ENCODE data around the gene MAPK12. TPM values are rescaled to one million over a fixed set of nuclear protein-coding genes. Genes with fewer than 3 reads are reported as not detected.

MAPK12 gene
- total RNA-seq, 1 experiment from 2014 or later, result 86.7 TPM

DNA sequence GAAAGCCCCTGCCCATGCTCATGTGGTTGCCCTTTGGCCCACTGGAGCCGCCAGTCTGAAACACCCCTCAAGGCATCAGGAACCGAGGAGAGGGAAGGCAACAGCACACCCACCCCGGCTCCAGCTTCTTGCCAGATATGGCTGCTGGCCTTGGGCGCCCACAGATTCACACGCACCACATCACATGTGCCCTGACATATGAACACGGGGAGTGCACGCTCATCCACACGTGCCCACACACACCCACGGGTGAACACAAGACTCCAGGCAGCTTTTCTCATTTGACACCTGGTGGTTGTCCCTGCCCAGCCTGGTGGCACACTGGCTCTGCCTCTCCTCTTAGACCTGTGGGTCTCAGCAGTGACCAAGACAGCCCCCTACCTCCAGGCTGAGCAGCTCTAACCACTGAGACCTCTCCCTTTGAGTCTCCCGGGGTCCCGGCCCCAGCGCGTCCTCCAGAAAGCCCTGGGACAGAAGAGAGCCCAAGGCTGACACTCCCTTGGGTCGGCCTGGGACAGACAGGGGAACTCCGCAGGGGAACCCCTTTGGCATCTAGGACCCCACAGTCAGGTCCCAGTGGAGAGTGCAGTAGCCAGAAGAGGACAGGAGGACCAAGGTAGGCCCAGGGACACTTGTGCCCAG is 2.7 kb upstream of the MAPK12 start:
- H4K20me1 ChIP-seq (ENCODE audit: insufficient read depth), result no peaks in the 10 kb centered on the region
- RAD21 ChIA-PET (ENCODE audit: low non-redundant PET in 1 of 2, low total read pairs in 2 of 2, uncharacterized antibody in 2 of 2, unreplicated experiment in 2 of 2), result no interaction called here
- H3K27me3 ChIP-seq (ENCODE audit: insufficient read depth, low read length), result no peaks in the 10 kb centered on the region
- CTCF ChIA-PET, result interaction anchor here (1.1 kb wide), 1 partner anchor 12 kb away, joined by 3 read pairs; no protein-coding TSS in a partner anchor
- ATAC-seq, result no peak
- POLR2A ChIA-PET, result no interaction called here
- BruUV-seq (replicated peaks), result no TSS peak
- no peaks in the 10 kb centered on the region for H3K9me3 ChIP-seq (ENCODE audit: control insufficient read depth in 1 of 2, insufficient read depth in 1 of 2, low read depth in 1 of 2, low read length in 2 of 2)
- no peaks in the 10 kb centered on the region for H3K9me2 ChIP-seq (ENCODE audit: insufficient read depth)
- H2AFZ ChIP-seq (ENCODE audit: low read depth, low read length, poor library complexity, severe bottlenecking), result no peak overlapping the region
- TF ChIP-seq YY1 (IDR thresholded peaks at IDR 0.05; ENCODE audit: extremely low read depth, insufficient replicate concordance, low read depth, low read length) (no peak), ZFX (IDR thresholded peaks at IDR 0.05) (no peak), EGR1 (IDR thresholded peaks at IDR 0.05; ENCODE audit: low read depth) (no peak), EZH2 (IDR thresholded peaks at IDR 0.05) (no peak), RAD21 (IDR thresholded peaks at IDR 0.05; ENCODE audit: low read depth) (no peak), ZNF274 (IDR thresholded peaks at IDR 0.05; ENCODE audit: low read depth, low read length) (no peak), POLR2AphosphoS5 (IDR thresholded peaks at IDR 0.05; ENCODE audit: low read depth, low read length) (no peak), CBX3 (IDR thresholded peaks at IDR 0.05; ENCODE audit: low read depth) (no peak), TCF7L2 (IDR thresholded peaks at IDR 0.05; ENCODE audit: borderline replicate concordance, extremely low read depth, insufficient read depth, insufficient read length) (no peak), CEBPB (IDR thresholded peaks at IDR 0.05; ENCODE audit: low read depth) (no peak), ELF1 (IDR thresholded peaks at IDR 0.05; ENCODE audit: borderline replicate concordance, low read depth) (no peak), SIN3A (IDR thresholded peaks at IDR 0.05; ENCODE audit: low read depth) (no peak), JUND (IDR thresholded peaks at IDR 0.05) (no peak)
- TF ChIP-seq, protein P1, sequence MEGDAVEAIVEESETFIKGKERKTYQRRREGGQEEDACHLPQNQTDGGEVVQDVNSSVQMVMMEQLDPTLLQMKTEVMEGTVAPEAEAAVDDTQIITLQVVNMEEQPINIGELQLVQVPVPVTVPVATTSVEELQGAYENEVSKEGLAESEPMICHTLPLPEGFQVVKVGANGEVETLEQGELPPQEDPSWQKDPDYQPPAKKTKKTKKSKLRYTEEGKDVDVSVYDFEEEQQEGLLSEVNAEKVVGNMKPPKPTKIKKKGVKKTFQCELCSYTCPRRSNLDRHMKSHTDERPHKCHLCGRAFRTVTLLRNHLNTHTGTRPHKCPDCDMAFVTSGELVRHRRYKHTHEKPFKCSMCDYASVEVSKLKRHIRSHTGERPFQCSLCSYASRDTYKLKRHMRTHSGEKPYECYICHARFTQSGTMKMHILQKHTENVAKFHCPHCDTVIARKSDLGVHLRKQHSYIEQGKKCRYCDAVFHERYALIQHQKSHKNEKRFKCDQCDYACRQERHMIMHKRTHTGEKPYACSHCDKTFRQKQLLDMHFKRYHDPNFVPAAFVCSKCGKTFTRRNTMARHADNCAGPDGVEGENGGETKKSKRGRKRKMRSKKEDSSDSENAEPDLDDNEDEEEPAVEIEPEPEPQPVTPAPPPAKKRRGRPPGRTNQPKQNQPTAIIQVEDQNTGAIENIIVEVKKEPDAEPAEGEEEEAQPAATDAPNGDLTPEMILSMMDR (IDR thresholded peaks at IDR 0.05 in 2 of 3, conservative IDR thresholded peaks at IDR 0.05 in 1 of 3; ENCODE audit: borderline replicate concordance in 1 of 3, insufficient read depth in 1 of 3, low read depth in 2 of 3, low read length in 2 of 3), result no peak
- TF ChIP-seq, protein P2, sequence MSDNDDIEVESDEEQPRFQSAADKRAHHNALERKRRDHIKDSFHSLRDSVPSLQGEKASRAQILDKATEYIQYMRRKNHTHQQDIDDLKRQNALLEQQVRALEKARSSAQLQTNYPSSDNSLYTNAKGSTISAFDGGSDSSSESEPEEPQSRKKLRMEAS (IDR thresholded peaks at IDR 0.05), result no peak
- no peak overlapping the region for H3K4me2 ChIP-seq (ENCODE audit: low read length)
- intact Hi-C loops (cut with micrococcal nuclease), result no loop called here
- DNase-seq (ENCODE audit: low read depth, low spot score), result no peak
- H3K27ac ChIP-seq (ENCODE audit: low read depth, low read length), result peak overlapping the region; percentile 26; the same call in 1 of the 2 replicates
- peaks cover 17% of the 10 kb centered on the region for H3K79me2 ChIP-seq (ENCODE audit: insufficient read depth, low read length)
- H3K4me3 ChIP-seq (replicated peaks in 1 of 2; ENCODE audit: low read depth in 1 of 2, low read length in 2 of 2), result no peak overlapping the region
- peaks cover 31 to 39% of the 10 kb centered on the region in 2 experiments for H3K4me1 ChIP-seq (ENCODE audit: control insufficient read depth in 1 of 2, insufficient read depth in 2 of 2, low read length in 2 of 2)
- H3K36me3 ChIP-seq (ENCODE audit: control insufficient read depth in 1 of 2, insufficient read depth in 2 of 2, low read length in 2 of 2), result no peaks in the 10 kb centered on the region
- no peak overlapping the region for H3K9ac ChIP-seq (ENCODE audit: low read length)
